Upper lobe of left lung (tissue), 6 donors: Measurements from ENCODE around the gene MYBPHL. TPM values are rescaled to one million over a fixed set of nuclear protein-coding genes. Genes with fewer than 3 reads are reported as not detected.

Experiments used
- ATAC-seq, 2 donors: fragments of 200-7000 bp; cut with Tn5 transposase; one replicate each; pipeline ENCODE4 v1.9.1; 2022; ENCODE audit warnings: mild to moderate bottlenecking in 2 of 2, moderate library complexity in 2 of 2; ENCODE audit not compliant: low FRiP score in 2 of 2
- DNase-seq, 2 donors: peaks; one replicate each; pipeline ENCODE4 v3.0.0-alpha.2; 2019 to 2020
- H3K27ac ChIP-seq, 4 donors: fragments of 200-600 bp; sonication (generic); one replicate each; pipeline ENCODE4 v1.5.1; 2016 to 2019
- H3K27me3 ChIP-seq, 4 donors: fragments of 200-600 bp; sonication (generic); one replicate each; pipeline ENCODE4 v1.5.1; 2017 to 2019
- H3K36me3 ChIP-seq, 4 donors: fragments of 200-600 bp; sonication (generic); one replicate each; pipeline ENCODE4 v1.5.1; 2016 to 2019
- H3K4me1 ChIP-seq, 4 donors: fragments of 200-600 bp; sonication (generic); one replicate each; pipeline ENCODE4 v1.5.1; 2018 to 2019
- H3K4me3 ChIP-seq, 4 donors: fragments of 200-600 bp; sonication (generic); one replicate each; pipeline ENCODE4 v1.5.1; 2017 to 2019; ENCODE audit warnings: mild to moderate bottlenecking in 2 of 4, moderate library complexity in 1 of 4
- H3K9me3 ChIP-seq, 4 donors: fragments of 200-600 bp; sonication (generic); one replicate each; pipeline ENCODE4 v1.5.1; 2018 to 2019
- EP300 ChIP-seq, 4 donors: sonication (generic); formaldehyde crosslinking; IDR thresholded peaks; one replicate each; pipeline ENCODE4 v1.5.1; 2017; ENCODE audit warnings: antibody characterized with exemption in 4 of 4, control low read depth in 2 of 4
- POLR2A ChIP-seq, 4 donors: fragments of 450-650 bp; IDR thresholded peaks; one replicate each; pipeline ENCODE4 v1.5.1; 2016 to 2017; ENCODE audit warnings: antibody characterized with exemption in 4 of 4, mild to moderate bottlenecking in 2 of 4
- POLR2AphosphoS5 ChIP-seq, 2 donors: sonication (generic); formaldehyde crosslinking; IDR thresholded peaks; one replicate each; pipeline ENCODE4 v1.5.1; 2017; ENCODE audit warnings: antibody characterized with exemption in 2 of 2
- WGBS, 2 donors: methylation state at CpG; one replicate each; pipeline ENCODE4 v1.1.5; 2017 to 2018; 5-methylcytosine and 5-hydroxymethylcytosine counted together
- total RNA-seq, 6 donors: library from RNA; depleted of rRNA in 4 of 6; stranded (reverse); fragments of >200 nt in 4 of 6; gene quantifications; one replicate each; pipeline versions ENCODE4 v1.1.0 to v1.2.1, GENCODE V29; 2016 to 2021
- TF ChIP-seq, protein P1 (sequence below), 6 experiments: fragments of 450-650 bp in 4 of 6; fragments of 200-600 bp in 2 of 6; sonication (generic) in 2 of 6; IDR thresholded peaks; one replicate each; pipeline ENCODE4 v1.5.1; 2016 to 2019; ENCODE audit warnings: antibody characterized with exemption in 6 of 6
- donor health status: DM: no; HTN: no; CAD: no; lungs with moderate emphysema.
- donor health status: DM: no; HTN: yes; CAD: no; lungs with severe emphysema.

The MYBPHL gene
- total RNA-seq, 6 donors from 2014 or later = 1.8 to 8.6 (median 3.1) TPM; not detected in 1

DNA sequence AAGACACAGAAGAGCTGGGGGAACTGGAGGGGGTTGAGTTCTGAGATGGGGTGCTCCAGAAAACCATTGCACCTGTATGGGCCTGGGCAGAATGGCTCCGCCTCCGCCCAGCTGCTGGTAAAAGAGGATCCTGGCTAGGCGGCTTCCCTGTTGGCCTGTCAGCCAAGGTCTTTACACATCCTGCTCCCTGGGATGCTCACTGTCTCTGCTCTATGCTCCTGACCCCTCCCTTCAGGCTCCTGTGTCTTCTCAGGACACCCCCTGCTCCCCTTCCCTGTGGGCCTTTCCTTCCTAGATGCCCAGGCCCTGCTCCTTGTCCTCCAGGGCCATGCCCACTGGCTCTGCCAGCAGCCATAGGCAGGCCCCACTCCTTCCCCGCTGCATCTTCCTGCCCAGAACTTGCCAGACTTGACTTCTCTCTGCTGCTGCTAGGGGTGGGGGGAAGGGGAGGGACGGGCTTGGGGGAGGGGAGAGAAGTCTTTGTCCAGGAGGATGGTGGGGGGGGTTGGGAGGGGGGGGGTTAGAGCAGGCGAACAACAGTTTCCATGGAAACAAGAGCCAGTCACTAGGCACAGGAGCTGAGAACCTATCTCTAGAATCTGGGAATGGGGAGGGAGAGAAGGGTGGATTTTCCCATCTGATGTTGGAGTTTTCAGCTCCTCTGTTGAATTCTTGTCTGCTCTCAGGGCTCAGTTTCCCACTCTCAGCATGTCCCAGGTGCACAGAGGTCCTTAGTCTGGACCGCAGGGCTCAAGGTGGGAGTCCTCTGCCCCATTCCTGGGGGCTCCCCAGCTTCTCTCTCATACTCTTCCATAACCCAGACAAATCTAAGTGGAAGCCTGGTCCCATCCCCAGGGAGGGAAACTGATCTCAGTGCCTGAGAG, 46.9 kb downstream of the MYBPHL start:
- no peaks in the 10 kb centered on the region for H3K27me3 ChIP-seq
- H3K27ac ChIP-seq = no peak overlapping the region
- WGBS, 2 donors = 79 to 88% methylated on average over 5 to 7 of the region's 7 CpGs
- DNase-seq = no peak
- H3K4me3 ChIP-seq = no peak overlapping the region
- ATAC-seq = no peak
- peaks cover 6 to 15% (median 7%) of the 10 kb centered on the region in 4 donors for H3K4me1 ChIP-seq
- no peaks in the 10 kb centered on the region for H3K36me3 ChIP-seq
- H3K9me3 ChIP-seq = no peaks in the 10 kb centered on the region
- TF ChIP-seq, protein P1, sequence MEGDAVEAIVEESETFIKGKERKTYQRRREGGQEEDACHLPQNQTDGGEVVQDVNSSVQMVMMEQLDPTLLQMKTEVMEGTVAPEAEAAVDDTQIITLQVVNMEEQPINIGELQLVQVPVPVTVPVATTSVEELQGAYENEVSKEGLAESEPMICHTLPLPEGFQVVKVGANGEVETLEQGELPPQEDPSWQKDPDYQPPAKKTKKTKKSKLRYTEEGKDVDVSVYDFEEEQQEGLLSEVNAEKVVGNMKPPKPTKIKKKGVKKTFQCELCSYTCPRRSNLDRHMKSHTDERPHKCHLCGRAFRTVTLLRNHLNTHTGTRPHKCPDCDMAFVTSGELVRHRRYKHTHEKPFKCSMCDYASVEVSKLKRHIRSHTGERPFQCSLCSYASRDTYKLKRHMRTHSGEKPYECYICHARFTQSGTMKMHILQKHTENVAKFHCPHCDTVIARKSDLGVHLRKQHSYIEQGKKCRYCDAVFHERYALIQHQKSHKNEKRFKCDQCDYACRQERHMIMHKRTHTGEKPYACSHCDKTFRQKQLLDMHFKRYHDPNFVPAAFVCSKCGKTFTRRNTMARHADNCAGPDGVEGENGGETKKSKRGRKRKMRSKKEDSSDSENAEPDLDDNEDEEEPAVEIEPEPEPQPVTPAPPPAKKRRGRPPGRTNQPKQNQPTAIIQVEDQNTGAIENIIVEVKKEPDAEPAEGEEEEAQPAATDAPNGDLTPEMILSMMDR (IDR thresholded peaks at IDR 0.05) = no peak
- TF ChIP-seq POLR2AphosphoS5 (IDR thresholded peaks at IDR 0.05) (no peak), POLR2A (IDR thresholded peaks at IDR 0.05) (no peak), EP300 (IDR thresholded peaks at IDR 0.05) (no peak)

DNA sequence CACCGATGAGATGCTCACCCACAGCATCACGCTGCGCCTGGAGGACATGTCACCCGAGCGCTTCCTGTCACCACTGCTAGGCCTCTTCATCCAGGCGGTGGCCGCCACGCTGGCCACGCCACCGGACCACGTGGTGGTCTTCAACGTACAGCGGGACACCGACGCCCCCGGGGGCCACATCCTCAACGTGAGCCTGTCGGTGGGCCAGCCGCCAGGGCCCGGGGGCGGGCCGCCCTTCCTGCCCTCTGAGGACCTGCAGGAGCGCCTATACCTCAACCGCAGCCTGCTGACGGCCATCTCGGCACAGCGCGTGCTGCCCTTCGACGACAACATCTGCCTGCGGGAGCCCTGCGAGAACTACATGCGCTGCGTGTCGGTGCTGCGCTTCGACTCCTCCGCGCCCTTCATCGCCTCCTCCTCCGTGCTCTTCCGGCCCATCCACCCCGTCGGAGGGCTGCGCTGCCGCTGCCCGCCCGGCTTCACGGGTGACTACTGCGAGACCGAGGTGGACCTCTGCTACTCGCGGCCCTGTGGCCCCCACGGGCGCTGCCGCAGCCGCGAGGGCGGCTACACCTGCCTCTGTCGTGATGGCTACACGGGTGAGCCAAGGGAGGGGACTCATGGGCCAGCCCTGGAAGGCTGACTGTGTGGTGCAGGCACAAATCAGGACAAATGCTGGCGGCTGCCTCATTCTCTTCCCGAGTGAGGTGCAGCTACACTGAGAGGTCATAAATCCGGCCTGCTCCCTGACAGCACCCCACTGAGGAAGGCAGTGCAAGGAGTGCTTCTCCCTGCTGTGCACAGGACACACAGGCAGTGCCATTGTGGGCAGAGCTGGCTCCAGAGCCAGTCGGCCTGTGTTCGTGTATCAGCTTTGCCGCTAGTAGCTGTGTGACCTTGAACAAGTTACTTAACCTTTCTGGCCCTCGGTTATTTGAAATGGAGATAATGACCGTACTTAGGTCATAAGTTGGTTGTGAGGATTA, 48.0 kb downstream of the MYBPHL start:
- ATAC-seq (no peak), DNase-seq (peak in 1 of 2 donors; percentile 87)
- WGBS, 2 donors = 94% methylated on average over 42 to 50 of the region's 69 CpGs
- no peak overlapping the region for H3K27ac ChIP-seq
- no peak overlapping the region for H3K4me3 ChIP-seq
- no peaks in the 10 kb centered on the region for H3K36me3 ChIP-seq
- H3K9me3 ChIP-seq = no peaks in the 10 kb centered on the region
- H3K4me1 ChIP-seq = peaks cover 9 to 23% (median 13%) of the 10 kb centered on the region in 4 donors
- H3K27me3 ChIP-seq = no peaks in the 10 kb centered on the region
- no peak for TF ChIP-seq EP300 (IDR thresholded peaks at IDR 0.05)
- no peak for TF ChIP-seq POLR2A (IDR thresholded peaks at IDR 0.05)
- TF ChIP-seq, protein P1 (IDR thresholded peaks at IDR 0.05) = no peak
- no peak for TF ChIP-seq POLR2AphosphoS5 (IDR thresholded peaks at IDR 0.05)

DNA sequence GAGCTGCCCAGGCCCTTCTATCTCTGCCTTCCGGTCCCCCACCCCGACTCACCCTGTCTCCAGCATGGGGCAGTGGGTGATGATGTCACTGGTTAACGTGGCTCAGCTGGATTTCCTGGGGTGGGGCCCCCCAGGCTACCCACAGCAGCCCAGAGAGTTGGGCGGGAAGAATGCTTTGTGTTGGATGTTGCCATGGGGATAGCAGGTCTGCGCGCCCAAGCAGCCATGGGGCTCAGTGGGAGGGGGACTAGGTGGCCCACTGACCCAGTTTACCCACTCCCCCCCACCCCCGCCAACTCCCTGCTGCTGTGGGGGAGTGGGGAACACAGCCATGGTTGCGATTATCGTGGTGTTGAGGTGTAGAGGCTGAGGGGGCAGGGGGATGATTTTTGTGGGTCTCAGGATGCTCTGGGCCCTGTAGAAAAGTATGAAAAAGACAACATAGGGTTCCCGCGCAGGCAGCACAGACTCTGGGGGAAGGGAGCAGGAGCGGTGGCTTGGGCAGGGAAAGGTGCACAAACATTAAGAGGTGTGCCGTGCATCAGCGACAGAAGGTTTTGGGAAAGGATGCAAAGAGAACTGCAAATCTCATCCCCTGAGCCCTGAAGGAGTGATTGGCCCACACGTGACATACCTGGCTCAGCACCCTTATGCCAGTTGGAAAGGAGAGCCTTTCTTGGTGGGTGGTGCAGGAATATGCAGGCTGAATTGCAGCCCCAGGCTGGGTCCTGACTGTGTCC, 49.0 kb downstream of the MYBPHL start:
- H3K9me3 ChIP-seq = no peaks in the 10 kb centered on the region
- DNase-seq (no peak), ATAC-seq (no peak)
- TF ChIP-seq EP300 (IDR thresholded peaks at IDR 0.05) (no peak), POLR2AphosphoS5 (IDR thresholded peaks at IDR 0.05) (no peak)
- TF ChIP-seq, protein P1 (IDR thresholded peaks at IDR 0.05) = no peak
- H3K27ac ChIP-seq = no peak overlapping the region
- H3K4me1 ChIP-seq = peaks cover 9 to 20% (median 16%) of the 10 kb centered on the region in 4 donors
- H3K36me3 ChIP-seq = no peaks in the 10 kb centered on the region
- 87 to 88% methylated on average over 12 to 14 of the region's 15 CpGs for WGBS, 2 donors
- H3K27me3 ChIP-seq = no peaks in the 10 kb centered on the region
- no peak overlapping the region for H3K4me3 ChIP-seq

DNA sequence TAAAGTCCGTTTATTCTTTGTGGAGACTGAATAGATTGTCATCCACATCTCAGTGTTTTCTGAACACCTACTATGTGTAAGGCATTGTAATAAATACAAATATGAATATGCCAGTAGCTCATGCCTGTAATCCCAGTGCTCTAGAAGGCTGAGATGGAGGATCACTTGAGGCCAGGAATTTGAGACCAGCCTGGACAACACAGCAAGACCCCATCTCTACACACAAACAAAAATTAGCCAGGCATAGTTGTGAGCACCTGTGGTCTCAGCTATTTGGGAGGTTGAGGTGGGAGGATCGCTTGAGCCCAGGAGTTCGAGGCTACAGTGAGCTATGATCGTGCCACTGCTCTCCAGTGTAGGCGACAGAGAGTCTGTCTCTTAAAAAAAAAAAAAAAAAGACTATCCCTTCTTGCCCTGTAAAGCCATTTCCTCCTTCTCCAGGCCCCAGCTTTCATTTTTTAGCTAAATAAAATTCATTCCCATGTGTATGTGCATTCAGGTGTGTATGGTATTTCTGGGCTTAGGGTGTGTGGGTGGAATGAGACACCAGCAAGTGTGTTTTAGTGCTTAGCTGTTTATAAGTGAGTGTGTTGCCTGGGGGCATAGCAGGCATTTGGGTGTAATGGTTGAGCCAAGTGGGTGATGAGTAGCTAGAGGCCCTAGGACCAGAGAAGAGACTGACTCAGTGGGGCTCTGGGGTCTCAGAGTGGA, 49.7 kb downstream of the MYBPHL start:
- WGBS, 2 donors = 85 to 92% methylated on average over 5 of the region's 5 CpGs
- Histone ChIP-seq H3K27ac (no peak overlapping the region), H3K36me3 (no peaks in the 10 kb centered on the region), H3K4me1 (peaks cover 9 to 20% (median 16%) of the 10 kb centered on the region in 4 donors), H3K27me3 (no peaks in the 10 kb centered on the region), H3K9me3 (no peaks in the 10 kb centered on the region), H3K4me3 (no peak overlapping the region)
- no peak for ATAC-seq
- TF ChIP-seq POLR2A (IDR thresholded peaks at IDR 0.05) (no peak), EP300 (IDR thresholded peaks at IDR 0.05) (no peak), POLR2AphosphoS5 (IDR thresholded peaks at IDR 0.05) (no peak)
- TF ChIP-seq, protein P1 (IDR thresholded peaks at IDR 0.05) = no peak
- DNase-seq = no peak
